HL-60 (cell line): Measurements from ENCODE around the gene PXMP4.

ENCODE experiments used
- GABPA ChIP-seq: IDR thresholded peaks from 2 replicates; pipeline ENCODE4 v1.6.1; 2012; ENCODE audit warnings: low read depth
- POLR2AphosphoS5 ChIP-seq: IDR thresholded peaks from 2 replicates; pipeline ENCODE4 v1.6.1; 2012; ENCODE audit warnings: low read depth
- SPI1 ChIP-seq: IDR thresholded peaks from 2 replicates; pipeline ENCODE4 v1.6.1; 2012; ENCODE audit warnings: low read depth, mild to moderate bottlenecking, borderline replicate concordance
- TF ChIP-seq, protein P1 (sequence below): IDR thresholded peaks from one replicate; pipeline ENCODE4 v1.5.1; 2011; ENCODE audit warnings: low read length, control low read depth, inconsistent platforms; ENCODE audit not compliant: insufficient read depth
- TF ChIP-seq, protein P2 (sequence below): IDR thresholded peaks from 2 replicates; pipeline ENCODE4 v1.6.1; 2012; ENCODE audit warnings: low read depth; ENCODE audit not compliant: insufficient replicate concordance

DNA sequence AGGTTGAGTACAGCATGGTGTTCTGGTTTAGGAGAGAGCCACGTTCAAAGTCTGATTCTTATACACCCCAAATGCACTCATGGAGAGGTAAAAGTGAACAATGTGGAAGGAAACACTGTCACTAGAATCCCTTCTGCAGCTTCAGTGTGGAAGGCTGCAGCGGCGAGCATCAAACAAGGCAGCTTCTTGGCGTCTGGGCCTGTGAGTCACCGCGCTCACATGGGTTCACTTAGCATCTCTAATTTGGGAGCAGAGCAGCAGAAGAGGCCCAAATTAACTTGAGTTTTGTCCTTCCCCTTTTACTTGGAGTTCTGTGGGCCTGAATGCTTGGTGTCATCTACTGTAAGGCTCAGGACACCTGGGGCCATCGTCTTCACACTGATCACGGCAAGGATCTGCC is 23.0 kb downstream of the PXMP4 start:
- TF ChIP-seq, protein P1, sequence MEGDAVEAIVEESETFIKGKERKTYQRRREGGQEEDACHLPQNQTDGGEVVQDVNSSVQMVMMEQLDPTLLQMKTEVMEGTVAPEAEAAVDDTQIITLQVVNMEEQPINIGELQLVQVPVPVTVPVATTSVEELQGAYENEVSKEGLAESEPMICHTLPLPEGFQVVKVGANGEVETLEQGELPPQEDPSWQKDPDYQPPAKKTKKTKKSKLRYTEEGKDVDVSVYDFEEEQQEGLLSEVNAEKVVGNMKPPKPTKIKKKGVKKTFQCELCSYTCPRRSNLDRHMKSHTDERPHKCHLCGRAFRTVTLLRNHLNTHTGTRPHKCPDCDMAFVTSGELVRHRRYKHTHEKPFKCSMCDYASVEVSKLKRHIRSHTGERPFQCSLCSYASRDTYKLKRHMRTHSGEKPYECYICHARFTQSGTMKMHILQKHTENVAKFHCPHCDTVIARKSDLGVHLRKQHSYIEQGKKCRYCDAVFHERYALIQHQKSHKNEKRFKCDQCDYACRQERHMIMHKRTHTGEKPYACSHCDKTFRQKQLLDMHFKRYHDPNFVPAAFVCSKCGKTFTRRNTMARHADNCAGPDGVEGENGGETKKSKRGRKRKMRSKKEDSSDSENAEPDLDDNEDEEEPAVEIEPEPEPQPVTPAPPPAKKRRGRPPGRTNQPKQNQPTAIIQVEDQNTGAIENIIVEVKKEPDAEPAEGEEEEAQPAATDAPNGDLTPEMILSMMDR = no peak
- TF ChIP-seq, protein P2, sequence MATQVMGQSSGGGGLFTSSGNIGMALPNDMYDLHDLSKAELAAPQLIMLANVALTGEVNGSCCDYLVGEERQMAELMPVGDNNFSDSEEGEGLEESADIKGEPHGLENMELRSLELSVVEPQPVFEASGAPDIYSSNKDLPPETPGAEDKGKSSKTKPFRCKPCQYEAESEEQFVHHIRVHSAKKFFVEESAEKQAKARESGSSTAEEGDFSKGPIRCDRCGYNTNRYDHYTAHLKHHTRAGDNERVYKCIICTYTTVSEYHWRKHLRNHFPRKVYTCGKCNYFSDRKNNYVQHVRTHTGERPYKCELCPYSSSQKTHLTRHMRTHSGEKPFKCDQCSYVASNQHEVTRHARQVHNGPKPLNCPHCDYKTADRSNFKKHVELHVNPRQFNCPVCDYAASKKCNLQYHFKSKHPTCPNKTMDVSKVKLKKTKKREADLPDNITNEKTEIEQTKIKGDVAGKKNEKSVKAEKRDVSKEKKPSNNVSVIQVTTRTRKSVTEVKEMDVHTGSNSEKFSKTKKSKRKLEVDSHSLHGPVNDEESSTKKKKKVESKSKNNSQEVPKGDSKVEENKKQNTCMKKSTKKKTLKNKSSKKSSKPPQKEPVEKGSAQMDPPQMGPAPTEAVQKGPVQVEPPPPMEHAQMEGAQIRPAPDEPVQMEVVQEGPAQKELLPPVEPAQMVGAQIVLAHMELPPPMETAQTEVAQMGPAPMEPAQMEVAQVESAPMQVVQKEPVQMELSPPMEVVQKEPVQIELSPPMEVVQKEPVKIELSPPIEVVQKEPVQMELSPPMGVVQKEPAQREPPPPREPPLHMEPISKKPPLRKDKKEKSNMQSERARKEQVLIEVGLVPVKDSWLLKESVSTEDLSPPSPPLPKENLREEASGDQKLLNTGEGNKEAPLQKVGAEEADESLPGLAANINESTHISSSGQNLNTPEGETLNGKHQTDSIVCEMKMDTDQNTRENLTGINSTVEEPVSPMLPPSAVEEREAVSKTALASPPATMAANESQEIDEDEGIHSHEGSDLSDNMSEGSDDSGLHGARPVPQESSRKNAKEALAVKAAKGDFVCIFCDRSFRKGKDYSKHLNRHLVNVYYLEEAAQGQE = no peak
- TF ChIP-seq POLR2AphosphoS5 (no peak), GABPA (no peak), SPI1 (no peak)
